GM18870 (cell line): Measurements from ENCODE around the gene BRF1.

Experiments
- ATAC-seq: cut with Tn5 transposase; IDR thresholded peaks from one replicate; pipeline ENCODE4 v1.9.1; 2021; ENCODE audit warnings: moderate library complexity; ENCODE audit not compliant: unreplicated experiment

BRF1 gene

DNA sequence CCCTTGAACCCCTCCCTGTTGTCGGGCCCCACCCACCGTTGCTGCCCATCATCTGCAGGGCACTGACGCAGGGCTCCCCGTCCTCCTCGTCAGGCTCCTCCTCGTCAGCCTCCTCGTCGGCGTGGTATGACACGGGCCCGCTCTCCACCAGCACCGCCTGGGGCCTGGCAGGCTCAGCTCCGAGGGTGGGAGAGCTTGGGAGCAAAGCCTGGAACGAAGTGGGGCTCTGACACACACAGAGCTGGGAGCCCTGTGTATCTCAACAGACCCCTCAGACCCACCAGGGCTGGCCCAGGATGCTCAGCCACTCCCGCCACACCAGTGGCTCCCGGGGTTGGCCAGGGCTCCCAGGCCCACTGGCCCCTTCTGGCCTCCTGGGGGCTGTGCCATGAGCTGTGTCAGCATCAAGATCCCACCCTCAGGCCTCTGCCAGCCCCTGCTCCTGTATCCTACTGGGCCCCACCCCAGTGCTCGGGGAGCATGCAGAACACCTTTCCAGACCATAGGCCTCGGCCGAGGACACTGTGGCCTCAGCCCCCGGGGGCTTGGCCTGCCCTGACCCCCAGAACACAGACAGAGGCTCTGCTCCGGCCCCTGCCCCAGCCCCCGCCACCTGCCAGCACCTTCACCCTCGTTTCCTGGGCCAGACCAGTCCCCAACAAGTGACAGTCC, 89.6 kb downstream of the BRF1 start:
- no peak for ATAC-seq

DNA sequence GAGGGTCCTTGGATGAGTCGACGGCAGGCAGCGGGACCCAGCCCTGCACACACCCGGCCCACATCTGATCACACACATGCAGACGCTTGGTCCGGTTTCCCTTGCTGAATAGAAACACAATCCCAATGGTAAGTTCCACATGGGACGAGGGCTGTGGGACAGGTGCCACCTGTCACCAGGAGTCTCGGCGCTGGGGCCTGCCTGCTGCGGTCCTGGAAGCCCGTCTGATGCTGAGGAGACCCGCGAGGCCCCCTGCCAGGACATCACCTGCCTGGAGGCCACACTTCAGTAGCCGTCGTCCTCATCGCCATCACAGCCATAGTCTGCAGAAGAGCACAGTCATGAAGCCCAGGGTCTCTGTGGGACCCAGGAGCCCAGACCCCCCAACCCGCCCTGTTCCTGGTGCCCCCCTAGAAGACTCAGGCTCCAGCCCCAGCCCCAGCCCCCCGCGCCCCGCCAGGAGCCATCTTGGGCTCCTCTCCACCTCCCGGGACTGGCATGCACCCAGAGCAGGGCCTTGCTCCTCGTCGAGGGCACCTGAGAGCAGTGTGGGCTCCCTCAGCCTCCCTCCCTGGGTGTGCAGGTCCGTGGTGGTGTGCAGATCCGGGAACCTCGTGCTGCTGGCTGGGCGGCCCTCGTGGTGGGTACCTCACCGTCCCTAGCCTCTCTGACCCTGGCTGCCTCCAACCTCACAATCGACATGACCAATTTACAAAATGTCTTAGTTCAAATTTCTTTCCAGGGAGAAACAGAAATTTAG, 90.4 kb downstream of the BRF1 start:
- no peak for ATAC-seq

DNA sequence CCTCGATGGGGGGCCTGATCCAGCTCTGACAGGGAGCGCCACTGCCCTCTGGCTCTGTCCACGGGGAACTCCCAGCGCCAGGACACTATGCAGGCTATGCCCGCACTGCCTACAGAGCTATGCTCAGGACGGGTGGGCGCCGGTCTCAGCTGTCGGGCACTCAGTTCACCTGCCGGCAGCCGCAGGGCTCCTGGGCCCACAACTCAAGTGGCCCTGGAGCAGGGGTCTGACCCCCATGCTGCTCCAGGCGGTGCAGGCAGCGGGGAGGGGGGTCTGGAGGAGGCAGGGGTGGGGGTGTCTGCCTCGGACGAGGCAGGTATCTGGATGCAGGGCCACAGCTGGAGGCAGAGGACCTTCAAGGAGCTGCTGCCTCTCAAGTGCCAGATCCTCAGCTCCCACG, 91.2 kb downstream of the BRF1 start:
- no peak for ATAC-seq

DNA sequence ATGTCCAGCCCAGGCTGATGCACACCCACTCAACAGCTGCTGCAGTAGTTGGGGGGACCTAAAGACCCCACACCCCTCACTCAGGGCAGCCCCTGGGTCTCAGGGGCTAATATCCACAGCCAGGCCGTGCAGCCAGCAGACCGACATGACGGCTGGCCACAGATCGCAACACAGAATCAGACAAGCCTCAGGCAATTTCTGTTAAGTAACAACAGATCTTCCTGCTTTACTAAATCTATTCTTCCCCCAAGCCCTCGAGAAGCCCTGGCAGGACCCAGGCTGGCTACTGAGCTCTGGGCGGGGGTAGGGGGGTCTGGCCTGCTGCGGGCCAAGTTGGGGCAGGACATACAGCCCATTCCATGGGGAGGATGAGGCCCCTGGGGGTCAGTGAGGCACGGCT, 91.7 kb downstream of the BRF1 start:
- ATAC-seq = no peak

DNA sequence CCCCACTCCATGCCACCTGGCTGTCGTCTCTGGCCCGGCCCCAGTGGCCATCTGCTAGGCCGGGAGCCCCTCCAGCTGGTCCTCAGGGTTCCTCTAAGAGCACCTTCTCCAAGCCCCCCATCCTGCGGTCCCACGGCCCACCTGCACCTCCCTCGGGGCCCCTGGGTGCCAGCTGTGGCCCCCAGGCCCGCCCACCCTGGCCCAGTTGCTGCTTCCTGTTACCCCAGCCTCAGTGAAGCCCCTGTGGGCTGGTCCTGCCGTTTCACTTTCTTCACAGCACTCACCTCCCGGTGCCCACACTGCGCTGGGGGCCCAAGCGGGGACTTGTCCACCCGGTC, 92.1 kb downstream of the BRF1 start:
- no peak for ATAC-seq

DNA sequence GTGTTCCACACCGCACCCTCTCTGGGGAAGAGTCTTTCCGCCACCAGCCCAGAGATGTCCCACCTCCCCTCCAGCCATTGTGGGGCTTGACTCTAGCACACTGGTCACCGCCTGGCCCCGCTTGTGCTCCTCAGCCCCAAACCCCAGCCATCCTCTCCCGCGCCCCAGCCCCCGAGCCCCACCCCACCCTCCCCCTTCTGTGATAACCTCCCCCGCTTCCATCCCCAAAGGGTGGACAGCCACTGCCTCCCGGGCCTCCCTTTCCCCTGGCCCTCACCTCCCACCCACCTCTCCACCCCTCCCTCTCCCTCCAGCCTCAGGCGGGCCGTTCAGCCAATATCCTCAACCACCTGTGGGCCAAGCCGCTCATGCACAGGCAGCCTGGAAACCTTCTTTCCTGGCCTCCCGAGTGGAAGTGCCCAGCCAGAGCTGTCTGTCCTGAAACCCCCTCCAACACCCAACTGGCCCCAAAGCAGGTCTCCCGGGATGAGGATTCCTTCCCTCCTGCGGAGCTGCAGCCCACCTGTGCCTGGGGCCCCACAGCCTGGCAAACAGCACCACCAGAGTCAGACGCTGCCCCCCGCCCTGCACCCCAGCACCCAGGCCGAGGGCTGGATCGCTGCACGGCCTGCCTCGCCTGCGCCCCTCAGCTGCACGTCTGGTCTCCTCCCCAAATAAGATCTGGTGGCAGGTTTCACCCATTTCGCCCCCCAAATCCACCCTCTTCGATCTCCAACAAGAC, 92.6 kb downstream of the BRF1 start:
- ATAC-seq = no peak

DNA sequence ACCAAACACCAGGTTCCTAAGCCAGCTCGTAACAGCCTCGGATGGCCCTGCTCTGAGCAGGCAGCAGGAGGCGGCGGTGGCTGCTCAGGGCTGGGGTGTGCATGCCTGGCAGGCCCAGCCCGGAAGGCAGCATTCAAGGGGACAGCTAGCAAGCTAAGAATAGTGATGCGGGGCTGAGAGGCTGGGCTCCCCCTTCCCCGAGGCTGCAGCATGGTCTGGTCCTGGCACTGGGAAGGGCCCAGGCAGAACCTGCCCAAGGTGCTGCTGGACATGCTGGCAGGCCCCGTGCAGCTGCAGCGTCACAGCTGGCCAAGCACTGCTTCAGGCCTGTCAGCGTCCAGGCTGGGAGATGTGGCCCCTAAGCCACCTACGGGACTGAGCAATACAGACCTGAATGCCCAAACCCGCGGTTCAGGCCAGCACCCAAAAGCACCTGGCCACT, 93.3 kb downstream of the BRF1 start:
- no peak for ATAC-seq

DNA sequence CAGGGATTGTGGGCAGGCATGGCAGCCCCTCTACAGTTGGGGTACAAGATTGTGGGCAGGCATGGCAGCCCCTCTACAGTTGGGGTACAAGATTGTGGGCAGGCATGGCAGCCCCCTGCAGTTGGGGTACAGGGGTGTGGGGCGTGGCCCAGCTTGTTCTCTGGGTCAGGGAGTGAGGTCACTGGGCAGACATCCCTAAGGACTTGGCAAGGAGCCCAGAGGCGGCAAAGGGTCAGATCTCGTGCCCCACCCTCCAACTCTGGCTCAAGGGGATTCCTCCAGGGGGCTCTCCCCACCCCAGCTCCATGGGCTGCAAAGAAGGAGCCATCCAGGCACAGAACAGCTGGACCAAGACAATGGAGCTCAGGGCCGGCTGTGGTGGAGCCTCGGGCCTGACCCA, 93.9 kb downstream of the BRF1 start:
- no peak for ATAC-seq

DNA sequence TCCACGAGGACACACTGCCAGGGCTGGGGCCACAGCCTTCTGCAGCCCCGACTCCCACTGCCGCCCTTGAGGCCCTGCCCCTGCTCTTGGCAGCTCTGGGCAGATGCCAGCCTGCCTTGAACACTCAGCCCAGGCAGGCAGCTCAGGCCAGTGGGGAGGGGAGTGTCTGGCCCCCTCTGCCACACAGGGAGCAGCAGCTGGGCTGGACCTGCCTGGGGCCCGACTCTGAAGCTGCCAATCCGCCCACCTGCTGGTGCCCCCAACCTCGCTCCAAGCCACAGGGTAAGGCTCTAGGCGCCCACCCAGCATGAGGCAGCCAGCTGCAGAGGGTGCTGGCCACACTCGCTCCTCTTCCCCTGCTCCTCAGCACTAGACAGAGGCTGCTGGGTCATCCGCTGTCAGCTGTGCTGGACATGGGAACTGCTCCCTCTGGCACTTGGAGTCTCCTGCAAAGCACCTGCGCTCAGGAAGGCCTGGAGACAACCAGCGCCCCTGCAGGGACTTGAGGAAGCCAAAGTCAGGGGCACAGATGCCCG, 95.1 kb downstream of the BRF1 start:
- no peak for ATAC-seq

DNA sequence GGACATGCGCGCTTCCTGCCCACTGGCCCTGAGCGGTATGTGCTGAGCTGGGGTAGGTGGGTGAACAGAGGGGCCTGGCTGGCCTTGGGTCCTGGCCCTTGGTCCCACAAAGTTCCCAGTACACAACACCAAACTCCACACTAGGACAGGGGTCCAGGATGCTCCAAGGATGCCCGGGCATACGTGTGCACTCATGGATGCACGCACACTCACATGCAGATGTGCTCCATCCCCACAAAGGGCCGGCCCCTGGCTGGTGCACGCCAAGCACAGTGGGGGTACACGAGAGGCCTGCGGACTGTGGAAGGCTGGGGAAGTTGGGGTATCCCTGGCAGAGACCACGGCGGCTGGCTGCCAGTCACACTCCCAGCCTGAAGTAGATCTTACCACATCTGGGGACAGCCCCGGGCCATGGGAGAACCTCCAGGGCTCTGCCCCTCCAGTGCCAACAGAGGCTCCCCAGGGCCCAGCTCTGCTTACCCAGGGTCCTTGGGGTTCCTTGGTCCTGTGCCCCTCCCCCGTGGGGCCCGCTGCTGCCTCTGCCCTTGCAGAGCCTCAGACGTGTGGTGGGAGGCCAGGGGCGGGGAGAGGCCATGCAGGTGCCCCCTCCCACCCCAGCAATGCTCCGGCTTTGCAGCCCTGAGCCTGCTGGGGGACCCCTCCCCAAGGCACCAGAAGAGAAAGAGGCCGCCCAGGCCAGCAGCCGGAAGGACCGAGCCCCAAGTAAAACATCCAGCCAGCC, 95.7 kb downstream of the BRF1 start:
- no peak for ATAC-seq

DNA sequence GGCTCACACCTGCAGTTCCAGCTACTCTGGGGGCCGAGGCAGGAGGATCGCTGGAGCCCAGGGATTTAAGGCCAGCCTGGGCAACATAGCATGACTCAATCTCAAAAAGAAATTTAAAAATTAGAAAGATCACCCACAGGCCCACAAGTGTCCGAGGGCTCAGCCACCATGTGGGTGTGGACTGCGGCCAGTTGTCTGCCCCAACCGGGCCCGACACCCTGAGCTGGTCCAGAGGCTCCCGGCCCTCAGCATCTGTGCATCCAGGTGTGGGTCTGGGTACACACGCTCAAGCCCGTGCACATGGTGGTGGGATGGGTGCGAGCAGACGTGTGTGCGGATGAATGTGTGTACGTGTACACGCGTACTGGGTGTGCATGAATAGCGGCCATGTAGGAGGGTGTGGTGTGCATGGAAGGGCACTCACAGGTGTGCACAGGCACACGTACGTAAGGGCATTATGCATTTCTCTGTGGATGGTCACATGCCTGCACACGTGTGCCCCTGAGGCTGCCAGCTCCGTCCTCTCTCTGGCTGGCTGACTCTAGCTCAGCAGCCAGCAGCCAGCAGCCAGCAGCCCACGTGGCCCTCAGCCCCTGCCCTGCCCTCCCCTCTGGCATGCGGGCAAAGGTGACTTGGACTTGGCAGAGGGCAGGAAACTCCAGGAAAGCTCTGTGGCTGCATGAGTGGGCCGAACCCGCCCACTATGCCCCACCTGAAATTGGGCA, 96.4 kb downstream of the BRF1 start:
- no peak for ATAC-seq

DNA sequence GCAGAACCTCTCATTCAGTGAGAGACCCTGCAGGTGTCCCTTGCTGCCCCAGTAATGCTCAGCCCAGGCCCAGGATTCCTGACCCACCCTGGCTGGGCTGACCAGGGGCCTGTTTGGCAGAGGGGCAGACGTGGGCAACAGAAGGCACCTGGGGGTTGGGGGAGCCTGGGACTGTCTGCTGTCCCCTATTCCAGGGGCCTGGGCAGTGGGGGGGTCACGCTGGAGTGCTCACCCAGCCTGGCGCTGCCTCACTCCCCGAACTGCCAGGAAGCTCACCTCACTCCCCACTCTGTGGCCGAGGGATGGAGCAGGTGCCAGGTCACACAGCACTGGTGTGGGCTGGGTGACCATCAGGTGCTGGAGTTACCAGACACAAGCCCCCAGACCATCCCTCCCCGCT, 97.1 kb downstream of the BRF1 start:
- no peak for ATAC-seq

DNA sequence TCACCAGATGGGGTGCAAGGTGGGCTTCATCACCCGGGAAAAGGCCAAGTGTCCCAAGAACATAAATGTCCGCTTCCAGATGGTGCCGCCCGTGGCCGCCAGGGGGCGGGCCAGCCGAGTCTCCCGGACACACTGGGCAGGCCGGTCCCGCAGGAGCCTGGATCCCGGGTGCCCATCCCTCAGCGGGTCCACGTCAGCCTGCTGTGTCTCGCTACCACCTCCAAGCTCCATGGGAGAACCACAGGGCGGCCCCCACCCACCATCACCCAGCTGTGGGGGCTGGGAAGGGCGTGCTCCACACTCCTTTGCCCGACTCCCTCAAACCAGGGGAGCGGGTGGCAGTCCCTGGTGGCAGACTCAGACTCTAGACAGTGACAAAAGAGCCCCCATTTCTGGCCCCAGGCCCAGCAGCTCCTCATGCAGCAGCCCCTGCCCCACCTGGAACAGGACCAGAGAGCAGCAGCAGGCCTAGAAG, 97.7 kb downstream of the BRF1 start:
- no peak for ATAC-seq

DNA sequence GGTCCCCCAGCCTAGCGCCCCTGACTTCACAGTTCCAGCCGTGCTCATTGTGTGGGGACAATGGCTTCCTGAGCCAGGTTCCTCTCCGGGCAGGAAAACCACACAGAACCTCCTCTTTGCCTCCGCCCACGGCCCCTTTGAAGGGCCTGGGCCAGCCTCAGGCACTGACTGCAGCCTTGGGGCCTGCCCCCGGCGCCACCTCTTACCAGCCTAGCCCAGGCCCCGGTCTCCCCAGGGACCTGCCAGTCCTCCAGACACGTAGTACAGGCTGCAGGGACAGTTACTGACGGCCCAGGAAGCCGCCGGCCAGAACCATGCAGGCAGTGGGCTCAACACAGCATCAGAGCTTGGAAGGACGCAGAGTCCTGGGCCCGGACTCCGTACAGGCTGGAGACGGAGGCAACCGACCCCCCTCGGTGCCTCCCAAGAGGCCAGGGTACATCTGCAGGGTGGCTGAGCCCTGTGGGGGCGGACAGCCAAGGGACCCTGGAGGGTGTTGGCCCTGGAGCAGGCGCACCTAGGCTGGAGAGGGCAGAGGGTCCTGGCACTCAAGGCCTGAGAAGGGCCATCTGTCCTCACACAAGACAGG, 98.8 kb downstream of the BRF1 start:
- ATAC-seq = no peak

DNA sequence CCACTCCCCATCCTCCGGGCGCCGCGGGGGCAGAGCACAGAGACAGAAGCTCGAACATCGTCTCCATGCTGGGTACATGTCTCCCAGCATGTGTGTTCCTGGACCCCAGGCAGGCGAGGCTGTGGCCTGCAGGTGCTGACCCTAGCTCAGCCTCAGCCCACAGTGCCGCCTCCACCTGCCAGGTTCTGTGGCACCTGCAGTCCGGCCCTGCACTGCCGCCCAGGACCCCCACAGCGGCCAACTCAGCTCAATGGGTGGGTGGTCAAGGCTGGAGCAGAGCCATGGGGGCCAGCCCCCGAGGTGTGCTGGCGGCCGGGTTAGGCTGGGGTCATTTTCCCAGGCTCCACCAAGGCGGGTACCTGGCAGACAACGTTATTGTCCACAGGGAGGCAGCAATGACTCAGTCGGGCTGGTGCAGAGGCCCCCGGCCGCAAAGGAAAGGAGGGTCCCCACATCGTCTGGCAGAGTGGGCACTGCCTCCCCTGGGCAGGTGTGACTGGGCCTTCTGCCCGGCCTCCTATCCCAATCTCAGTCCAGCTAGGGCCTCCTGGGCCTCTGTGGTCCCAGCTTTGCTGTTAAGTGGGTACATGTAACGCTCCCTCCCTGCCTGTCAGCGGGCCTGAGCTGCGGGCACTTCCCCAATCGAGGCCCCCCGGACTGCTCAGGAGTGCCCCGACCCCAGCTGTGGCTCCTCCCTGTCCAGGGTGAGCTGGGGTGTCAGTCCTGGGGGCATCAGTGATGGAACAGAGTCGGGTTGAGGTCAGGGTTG, 99.5 kb downstream of the BRF1 start:
- ATAC-seq = no peak

DNA sequence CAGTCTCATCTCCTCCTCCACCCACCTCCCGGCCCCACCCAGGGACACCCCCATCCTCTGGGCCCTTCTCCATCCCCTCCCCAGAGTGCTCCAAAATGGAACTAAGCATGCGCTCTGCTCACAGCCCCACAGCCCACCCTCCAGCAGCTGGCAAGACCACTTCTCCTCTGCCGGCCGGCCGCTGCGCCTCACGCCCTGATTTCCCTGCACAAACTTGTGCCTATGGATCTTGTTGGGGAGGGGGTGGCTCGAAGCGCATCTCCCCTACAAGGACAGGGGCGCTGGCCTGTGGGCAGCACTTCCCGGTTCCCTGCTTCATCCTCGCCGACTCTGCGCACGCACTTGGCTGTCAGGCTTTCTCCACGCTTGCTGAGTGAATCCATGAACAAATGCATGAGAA, 100.2 kb downstream of the BRF1 start:
- no peak for ATAC-seq

DNA sequence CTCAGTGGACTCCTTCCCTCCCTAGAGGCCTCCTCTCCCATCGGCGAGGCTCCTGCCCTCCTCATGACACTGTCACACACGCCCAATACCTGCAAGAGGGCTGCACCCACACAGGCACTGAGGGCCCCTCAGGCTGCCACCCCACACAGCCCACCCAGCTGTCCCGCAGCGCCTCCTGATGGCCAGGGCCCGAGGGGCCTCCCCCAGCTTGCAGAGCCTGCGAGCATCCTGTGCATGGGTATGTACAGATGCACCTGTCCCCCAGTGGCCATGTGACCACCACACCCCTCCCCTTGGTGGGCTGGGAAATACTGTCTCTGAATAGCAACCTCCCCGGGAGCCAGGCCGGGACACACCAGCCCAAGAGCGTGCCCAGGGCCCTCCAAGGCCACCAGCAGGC, 100.7 kb downstream of the BRF1 start:
- ATAC-seq = no peak

DNA sequence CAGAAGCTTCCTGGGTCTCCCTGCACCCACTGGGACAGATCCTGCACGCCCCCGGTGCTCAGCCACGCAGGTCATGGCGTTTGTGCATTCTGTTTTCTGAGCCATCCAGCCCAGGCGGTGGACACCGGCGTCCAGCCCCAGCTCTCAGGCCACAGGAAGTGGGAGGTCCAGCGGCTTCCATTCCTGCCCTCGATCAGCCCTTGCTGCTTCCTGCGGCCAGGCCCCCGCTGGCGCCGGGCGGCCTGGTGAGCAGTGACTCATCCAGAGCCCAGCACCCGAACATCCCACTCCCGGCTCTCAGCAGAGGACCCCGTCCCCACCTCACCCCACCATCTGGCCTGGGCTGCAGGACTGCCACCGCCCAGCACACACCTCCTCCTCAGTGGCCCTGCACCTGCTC, 101.7 kb downstream of the BRF1 start:
- ATAC-seq = no peak

DNA sequence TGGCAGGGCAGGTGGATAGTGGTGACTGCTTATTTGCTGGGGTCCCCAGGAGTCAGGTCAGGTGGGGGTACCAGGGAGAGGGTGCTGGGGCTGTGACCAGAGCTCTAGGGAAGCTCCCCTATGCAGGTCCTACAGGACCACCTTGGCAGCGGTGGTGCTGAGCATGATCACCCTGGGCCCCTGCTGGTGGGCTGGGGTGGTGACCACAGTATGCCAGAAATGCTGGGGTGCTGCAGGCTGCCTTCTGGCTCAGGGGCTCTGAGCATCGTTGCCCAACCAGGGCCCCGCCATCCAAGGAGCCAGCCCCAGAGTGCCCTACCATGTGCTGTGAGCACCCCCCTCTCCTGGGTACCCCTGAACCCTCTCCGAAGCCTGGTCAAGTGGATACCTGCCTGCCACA, 102.2 kb downstream of the BRF1 start:
- no peak for ATAC-seq
